Neural cell (in vitro differentiated cells): ENCODE results near the gene TICRR. TPM values are rescaled to one million over a fixed set of nuclear protein-coding genes. Genes with fewer than 3 reads are reported as not detected.

ENCODE experiments used
- H2AFZ ChIP-seq: fragments of 200-600, 300-800 bp; sonication (generic), shearing (Covaris generic); 2 replicates; pipeline ENCODE4 v1.6.0; 2014; ENCODE audit warnings: low read depth, mild to moderate bottlenecking, antibody characterized with exemption, low read length, moderate library complexity
- H3F3A ChIP-seq: fragments of 200-600 bp; shearing (Covaris generic); 2 replicates; pipeline ENCODE4 v1.6.1; 2016; ENCODE audit warnings: mild to moderate bottlenecking, moderate library complexity, mixed read lengths, antibody characterized with exemption, low read length; ENCODE audit not compliant: insufficient read depth, poor library complexity, severe bottlenecking
- H3K27ac ChIP-seq: fragments of 200-600, 300-800 bp; sonication (generic), shearing (Covaris generic); 2 replicates; pipeline ENCODE4 v1.5.1; 2014; ENCODE audit warnings: mild to moderate bottlenecking, low read length, moderate library complexity
- H3K27me3 ChIP-seq: fragments of 300-800, 200-600 bp; sonication (generic), shearing (Covaris generic); 2 replicates; pipeline ENCODE4 v1.6.0; 2014; ENCODE audit warnings: mild to moderate bottlenecking, low read depth, low read length, moderate library complexity; ENCODE audit not compliant: insufficient read depth
- H3K36me3 ChIP-seq: fragments of 300-800, 200-600 bp; sonication (generic), shearing (Covaris generic); 2 replicates; pipeline ENCODE4 v1.5.1; 2014; ENCODE audit warnings: mild to moderate bottlenecking, antibody characterized with exemption, low read length, moderate library complexity; ENCODE audit not compliant: insufficient read depth
- H3K4me2 ChIP-seq: fragments of 300-800, 200-600 bp; sonication (generic), shearing (Covaris generic); 2 replicates; pipeline ENCODE4 v1.6.0; 2014; ENCODE audit warnings: mild to moderate bottlenecking, low read length
- H3K4me3 ChIP-seq: fragments of 300-800, 200-600 bp; sonication (generic), shearing (Covaris generic); 2 replicates; pipeline ENCODE4 v1.5.1; 2014; ENCODE audit warnings: mild to moderate bottlenecking, low read length, moderate library complexity
- H3K79me2 ChIP-seq: fragments of 200-600 bp; shearing (Covaris generic); replicated peaks from 2 replicates; pipeline ENCODE4 v1.6.0; 2014; ENCODE audit warnings: mild to moderate bottlenecking, low read length, moderate library complexity; ENCODE audit not compliant: insufficient read depth
- H3K9ac ChIP-seq: fragments of 300-800, 200-600 bp; sonication (generic), shearing (Covaris generic); 2 replicates; pipeline ENCODE4 v1.6.1; 2016; ENCODE audit warnings: mild to moderate bottlenecking, low read length, mixed read lengths
- H3K9me2 ChIP-seq: fragments of 200-600 bp; shearing (Covaris generic); 2 replicates; pipeline ENCODE4 v1.6.1; 2016; ENCODE audit warnings: mild to moderate bottlenecking, low read length, mixed read lengths; ENCODE audit not compliant: insufficient read depth
- H3K9me3 ChIP-seq: fragments of 200-600, 300-800 bp; sonication (generic), shearing (Covaris generic); 2 replicates; pipeline ENCODE4 v1.6.1; 2016; ENCODE audit warnings: mild to moderate bottlenecking, mixed run types, low read length, moderate library complexity, mixed read lengths
- H4K20me1 ChIP-seq: fragments of 200-600 bp; shearing (Covaris generic); 2 replicates; pipeline ENCODE4 v1.6.1; 2016; ENCODE audit warnings: mild to moderate bottlenecking, mixed run types; ENCODE audit not compliant: insufficient read depth
- EP300 ChIP-seq: fragments of 450-650 bp; conservative IDR thresholded peaks from 2 replicates; pipeline ENCODE4 v1.6.1; 2014; ENCODE audit warnings: antibody characterized with exemption, mild to moderate bottlenecking, moderate library complexity; ENCODE audit not compliant: poor library complexity, severe bottlenecking
- EZH2 ChIP-seq: fragments of 200-600, 300-800 bp; shearing (Covaris generic), sonication (generic); IDR thresholded peaks from 2 replicates; pipeline ENCODE4 v1.6.1; 2014; ENCODE audit warnings: antibody characterized with exemption, low read length, borderline replicate concordance, mild to moderate bottlenecking; ENCODE audit not compliant: insufficient read depth, poor library complexity, severe bottlenecking
- MXI1 ChIP-seq: fragments of 450-650 bp; conservative IDR thresholded peaks from 2 replicates; pipeline ENCODE4 v1.6.1; 2014; ENCODE audit warnings: antibody characterized with exemption, mild to moderate bottlenecking; ENCODE audit not compliant: poor library complexity, severe bottlenecking
- POLR2AphosphoS5 ChIP-seq: IDR thresholded peaks from 2 replicates; pipeline ENCODE4 v1.6.1; 2012
- RAD21 ChIP-seq: fragments of 450-650 bp; conservative IDR thresholded peaks from 2 replicates; pipeline ENCODE4 v1.6.1; 2014; ENCODE audit warnings: antibody characterized with exemption, mild to moderate bottlenecking, moderate library complexity
- SMC3 ChIP-seq: fragments of 450-650 bp; conservative IDR thresholded peaks from 2 replicates; pipeline ENCODE4 v1.6.1; 2014; ENCODE audit warnings: antibody characterized with exemption, mild to moderate bottlenecking, moderate library complexity; ENCODE audit not compliant: poor library complexity
- TAF1 ChIP-seq: IDR thresholded peaks from 2 replicates; pipeline ENCODE4 v1.6.1; 2012; ENCODE audit warnings: low read depth
- polyA plus RNA-seq: library from polyadenylated mRNA; depleted of rRNA; stranded (reverse); fragments of >200 nt; gene quantifications from 2 replicates; pipeline ENCODE4 v1.2.3, GENCODE V29; 2014
- TF ChIP-seq, protein P1 (sequence below): fragments of 450-650 bp; IDR thresholded peaks from 2 replicates; pipeline ENCODE4 v1.5.1; 2014; ENCODE audit warnings: antibody characterized with exemption, mild to moderate bottlenecking, moderate library complexity; ENCODE audit not compliant: poor library complexity, severe bottlenecking
- TF ChIP-seq, protein P2 (sequence below): IDR thresholded peaks from 2 replicates; pipeline ENCODE4 v1.6.1; 2012; ENCODE audit warnings: borderline replicate concordance

TICRR gene
- polyA plus RNA-seq, 1 donor from 2014 or later: 0.36 TPM

DNA sequence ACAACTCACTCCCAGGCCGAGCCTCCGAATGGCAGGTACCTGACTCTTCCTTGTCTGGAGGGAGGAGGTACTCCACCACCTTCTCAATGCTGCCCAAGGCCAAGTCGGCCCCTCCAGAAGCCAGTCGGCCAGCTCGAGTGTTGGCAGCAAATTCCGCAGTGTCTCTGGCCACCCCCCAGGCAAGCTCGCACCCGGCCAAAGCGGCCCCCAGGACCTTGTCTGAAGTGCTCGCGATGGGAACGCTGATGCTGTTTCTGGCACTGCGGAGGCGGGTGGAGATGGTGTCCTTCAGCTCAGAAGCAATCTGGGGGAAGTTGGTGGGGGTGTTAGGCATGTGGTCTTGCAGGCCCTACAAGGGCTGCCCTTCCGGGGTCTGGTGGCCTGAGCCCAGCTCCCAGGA, 94.7 kb downstream of the TICRR start:
- Histone ChIP-seq H2AFZ (no peak overlapping the region), H3K9ac (no peak overlapping the region), H3K9me3 (no peaks in the 10 kb centered on the region), H3K4me3 (no peak overlapping the region), H3K9me2 (no peaks in the 10 kb centered on the region), H3F3A (no peaks in the 10 kb centered on the region), H3K36me3 (no peaks in the 10 kb centered on the region), H3K4me2 (no peak overlapping the region), H3K27ac (no peak overlapping the region), H3K79me2 (no peaks in the 10 kb centered on the region), H4K20me1 (no peaks in the 10 kb centered on the region), H3K27me3 (peaks cover 14% of the 10 kb centered on the region)
- TF ChIP-seq RAD21 (no peak), POLR2AphosphoS5 (no peak), MXI1 (no peak), TAF1 (no peak), SMC3 (no peak), EZH2 (no peak), EP300 (no peak)
- TF ChIP-seq, protein P1, sequence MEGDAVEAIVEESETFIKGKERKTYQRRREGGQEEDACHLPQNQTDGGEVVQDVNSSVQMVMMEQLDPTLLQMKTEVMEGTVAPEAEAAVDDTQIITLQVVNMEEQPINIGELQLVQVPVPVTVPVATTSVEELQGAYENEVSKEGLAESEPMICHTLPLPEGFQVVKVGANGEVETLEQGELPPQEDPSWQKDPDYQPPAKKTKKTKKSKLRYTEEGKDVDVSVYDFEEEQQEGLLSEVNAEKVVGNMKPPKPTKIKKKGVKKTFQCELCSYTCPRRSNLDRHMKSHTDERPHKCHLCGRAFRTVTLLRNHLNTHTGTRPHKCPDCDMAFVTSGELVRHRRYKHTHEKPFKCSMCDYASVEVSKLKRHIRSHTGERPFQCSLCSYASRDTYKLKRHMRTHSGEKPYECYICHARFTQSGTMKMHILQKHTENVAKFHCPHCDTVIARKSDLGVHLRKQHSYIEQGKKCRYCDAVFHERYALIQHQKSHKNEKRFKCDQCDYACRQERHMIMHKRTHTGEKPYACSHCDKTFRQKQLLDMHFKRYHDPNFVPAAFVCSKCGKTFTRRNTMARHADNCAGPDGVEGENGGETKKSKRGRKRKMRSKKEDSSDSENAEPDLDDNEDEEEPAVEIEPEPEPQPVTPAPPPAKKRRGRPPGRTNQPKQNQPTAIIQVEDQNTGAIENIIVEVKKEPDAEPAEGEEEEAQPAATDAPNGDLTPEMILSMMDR: no peak
- TF ChIP-seq, protein P2, sequence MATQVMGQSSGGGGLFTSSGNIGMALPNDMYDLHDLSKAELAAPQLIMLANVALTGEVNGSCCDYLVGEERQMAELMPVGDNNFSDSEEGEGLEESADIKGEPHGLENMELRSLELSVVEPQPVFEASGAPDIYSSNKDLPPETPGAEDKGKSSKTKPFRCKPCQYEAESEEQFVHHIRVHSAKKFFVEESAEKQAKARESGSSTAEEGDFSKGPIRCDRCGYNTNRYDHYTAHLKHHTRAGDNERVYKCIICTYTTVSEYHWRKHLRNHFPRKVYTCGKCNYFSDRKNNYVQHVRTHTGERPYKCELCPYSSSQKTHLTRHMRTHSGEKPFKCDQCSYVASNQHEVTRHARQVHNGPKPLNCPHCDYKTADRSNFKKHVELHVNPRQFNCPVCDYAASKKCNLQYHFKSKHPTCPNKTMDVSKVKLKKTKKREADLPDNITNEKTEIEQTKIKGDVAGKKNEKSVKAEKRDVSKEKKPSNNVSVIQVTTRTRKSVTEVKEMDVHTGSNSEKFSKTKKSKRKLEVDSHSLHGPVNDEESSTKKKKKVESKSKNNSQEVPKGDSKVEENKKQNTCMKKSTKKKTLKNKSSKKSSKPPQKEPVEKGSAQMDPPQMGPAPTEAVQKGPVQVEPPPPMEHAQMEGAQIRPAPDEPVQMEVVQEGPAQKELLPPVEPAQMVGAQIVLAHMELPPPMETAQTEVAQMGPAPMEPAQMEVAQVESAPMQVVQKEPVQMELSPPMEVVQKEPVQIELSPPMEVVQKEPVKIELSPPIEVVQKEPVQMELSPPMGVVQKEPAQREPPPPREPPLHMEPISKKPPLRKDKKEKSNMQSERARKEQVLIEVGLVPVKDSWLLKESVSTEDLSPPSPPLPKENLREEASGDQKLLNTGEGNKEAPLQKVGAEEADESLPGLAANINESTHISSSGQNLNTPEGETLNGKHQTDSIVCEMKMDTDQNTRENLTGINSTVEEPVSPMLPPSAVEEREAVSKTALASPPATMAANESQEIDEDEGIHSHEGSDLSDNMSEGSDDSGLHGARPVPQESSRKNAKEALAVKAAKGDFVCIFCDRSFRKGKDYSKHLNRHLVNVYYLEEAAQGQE: no peak

DNA sequence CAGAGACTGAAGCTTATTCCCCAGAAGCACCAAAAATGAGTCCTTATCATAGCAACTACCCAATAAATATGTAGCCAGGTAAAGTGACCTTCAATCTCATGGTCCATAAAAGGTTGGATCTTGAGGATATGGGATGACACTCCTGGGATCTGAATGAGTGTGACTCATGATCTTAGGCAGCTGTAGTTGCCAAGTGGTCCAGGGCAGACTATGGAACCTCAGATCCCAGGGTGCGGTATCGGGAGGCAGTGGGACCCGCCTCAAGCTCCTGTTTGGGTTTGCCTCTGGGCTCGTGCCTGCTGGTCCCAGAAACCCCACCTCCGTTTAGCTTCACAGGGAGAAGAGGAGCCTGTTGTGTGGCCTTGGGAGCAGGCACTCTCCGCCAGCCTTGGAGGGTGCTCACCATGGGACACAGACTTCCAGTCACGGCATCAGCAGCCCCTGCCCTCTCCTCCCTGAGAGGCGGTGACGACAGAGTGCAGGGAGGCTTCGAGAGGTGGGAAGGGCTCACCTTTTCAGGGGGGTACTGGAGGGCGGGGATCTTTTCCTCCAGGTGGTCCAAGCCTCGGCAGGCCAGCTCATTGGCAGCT, 95.8 kb downstream of the TICRR start:
- Histone ChIP-seq H4K20me1 (no peaks in the 10 kb centered on the region), H3K27me3 (peaks cover 6% of the 10 kb centered on the region), H2AFZ (no peak overlapping the region), H3K4me2 (no peak overlapping the region), H3K36me3 (no peaks in the 10 kb centered on the region), H3K27ac (no peak overlapping the region), H3K9me3 (no peaks in the 10 kb centered on the region), H3F3A (no peaks in the 10 kb centered on the region), H3K4me3 (no peak overlapping the region), H3K79me2 (no peaks in the 10 kb centered on the region), H3K9ac (no peak overlapping the region), H3K9me2 (no peaks in the 10 kb centered on the region)
- no peak for TF ChIP-seq SMC3
- no peak for TF ChIP-seq MXI1
- no peak for TF ChIP-seq POLR2AphosphoS5
- TF ChIP-seq, protein P1: no peak
- TF ChIP-seq TAF1: no peak
- no peak for TF ChIP-seq RAD21
- TF ChIP-seq EP300: no peak
- TF ChIP-seq, protein P2: no peak
- no peak for TF ChIP-seq EZH2
